GM18870 (cell line): ENCODE data around the gene HEG1.

Experiments used
- ATAC-seq: cut with Tn5 transposase; IDR thresholded peaks from one replicate; pipeline ENCODE4 v1.9.1; 2021; ENCODE audit warnings: moderate library complexity; ENCODE audit not compliant: unreplicated experiment

The HEG1 gene

DNA sequence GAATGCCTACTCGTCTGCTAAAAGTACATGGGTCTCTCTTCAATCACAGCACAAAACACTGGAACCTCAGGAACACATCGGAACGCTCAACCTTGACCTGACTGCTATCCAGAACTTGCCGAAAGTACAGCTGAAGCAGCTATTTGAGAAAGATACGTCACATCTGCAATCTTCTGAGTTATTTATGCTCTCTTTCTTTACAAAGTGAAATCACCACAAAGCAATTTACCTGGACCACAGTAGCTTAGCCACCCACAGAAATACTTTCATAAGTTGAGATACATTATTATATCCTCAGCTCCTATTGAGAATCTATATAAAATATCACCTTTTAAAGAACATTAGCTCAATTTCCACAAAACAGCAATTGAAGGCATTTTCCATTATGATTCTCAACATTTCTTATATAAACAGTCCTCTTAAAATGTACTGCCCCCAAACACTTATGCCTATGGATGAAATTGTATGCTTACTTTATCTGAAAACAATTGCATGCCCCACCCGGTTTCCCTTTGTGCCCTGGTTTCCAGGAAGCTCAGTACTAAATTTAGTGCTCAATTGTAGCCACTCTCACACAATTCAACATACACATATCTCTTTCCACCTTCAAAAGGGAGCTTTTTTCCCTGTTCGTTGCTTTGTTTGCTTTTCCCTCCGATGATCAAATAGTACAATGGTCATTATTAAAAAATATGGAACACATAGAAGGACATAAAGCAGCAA, 31.8 kb downstream of the HEG1 start:
- no peak for ATAC-seq

DNA sequence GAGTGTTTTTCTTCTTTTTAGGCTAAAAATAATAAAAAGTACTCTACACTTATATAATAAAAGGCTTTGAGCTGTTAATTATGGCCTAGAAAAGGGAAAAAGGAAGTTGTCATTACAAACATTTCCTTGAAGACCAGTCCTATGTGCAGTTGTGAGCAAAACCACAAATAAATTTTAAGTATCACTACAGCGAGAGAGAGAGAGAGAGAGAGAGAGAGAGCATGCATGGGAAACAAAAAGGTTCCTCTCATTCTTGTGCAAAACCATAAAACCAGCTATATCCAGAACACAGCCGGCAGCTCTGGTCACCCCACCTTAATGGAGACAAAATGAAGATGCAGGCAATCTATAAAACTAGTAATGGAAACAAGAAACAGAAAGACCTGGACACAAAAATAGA, 33.6 kb downstream of the HEG1 start:
- ATAC-seq: no peak

DNA sequence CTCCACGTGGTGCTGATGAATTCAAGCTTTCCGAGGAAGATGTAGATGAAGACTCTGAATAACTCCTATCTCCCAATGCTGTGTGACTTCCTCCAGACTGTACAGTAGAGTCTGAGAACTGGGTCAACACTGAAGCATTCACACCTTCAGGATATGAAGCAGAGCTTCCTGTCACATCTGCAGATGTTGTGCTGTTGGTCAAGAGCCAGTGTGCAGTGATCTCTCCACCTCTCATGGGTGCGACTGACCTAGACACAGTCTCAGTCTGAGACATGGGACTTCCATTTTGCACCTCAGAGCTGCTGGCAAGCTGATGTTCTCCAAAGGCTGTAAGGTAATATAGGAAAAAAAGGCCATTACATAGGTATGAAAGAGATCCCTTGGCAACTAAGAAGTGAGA, 36.5 kb downstream of the HEG1 start:
- no peak for ATAC-seq

DNA sequence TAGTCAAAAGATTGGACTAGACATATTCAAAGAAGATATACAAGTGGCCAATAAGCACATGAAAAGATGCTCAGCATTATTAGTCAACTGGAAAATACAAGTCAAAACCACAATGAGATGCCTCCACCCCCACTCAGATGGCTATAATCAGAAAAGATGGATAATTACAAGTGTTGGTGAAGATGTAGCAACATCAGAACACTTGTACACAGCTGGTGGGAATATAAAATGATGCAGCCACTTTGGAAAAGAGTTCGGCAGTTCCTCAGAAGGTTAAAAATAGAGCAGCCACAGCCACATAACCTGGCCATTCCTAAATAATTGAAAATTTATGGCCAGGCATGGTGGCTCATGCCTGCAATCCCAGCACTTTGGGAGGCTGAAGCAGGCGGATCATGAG, 38.4 kb downstream of the HEG1 start:
- ATAC-seq: no peak

DNA sequence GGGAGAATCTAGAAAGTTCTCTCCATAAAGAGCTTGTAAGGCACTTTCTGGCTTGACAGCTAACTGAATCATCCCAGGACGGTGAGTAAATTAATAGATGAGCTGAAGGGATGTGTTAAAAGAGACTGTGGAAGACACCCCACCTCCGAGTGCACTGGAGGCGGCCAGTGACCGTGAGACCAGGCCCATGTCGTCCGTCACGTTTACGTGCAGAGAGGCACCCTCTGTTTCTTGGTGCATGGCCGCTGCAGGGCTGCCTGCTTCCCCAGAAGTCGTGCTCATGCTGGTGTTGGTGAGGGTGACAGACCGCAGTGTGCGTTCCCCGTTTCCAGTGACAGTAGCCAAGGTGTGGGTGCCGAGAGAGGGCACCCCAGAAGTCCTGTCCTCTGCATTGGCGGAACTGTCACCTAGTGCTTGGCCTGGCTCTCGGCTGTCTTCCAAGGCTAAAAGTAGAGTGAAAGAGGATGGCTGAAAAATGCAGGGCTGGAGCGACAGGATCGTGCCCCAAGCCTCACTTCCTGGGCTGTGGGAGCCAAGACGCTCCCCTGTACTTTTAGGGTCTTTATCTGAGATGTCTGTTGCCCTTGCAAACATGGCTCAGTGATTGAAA, 41.1 kb downstream of the HEG1 start:
- no peak for ATAC-seq

DNA sequence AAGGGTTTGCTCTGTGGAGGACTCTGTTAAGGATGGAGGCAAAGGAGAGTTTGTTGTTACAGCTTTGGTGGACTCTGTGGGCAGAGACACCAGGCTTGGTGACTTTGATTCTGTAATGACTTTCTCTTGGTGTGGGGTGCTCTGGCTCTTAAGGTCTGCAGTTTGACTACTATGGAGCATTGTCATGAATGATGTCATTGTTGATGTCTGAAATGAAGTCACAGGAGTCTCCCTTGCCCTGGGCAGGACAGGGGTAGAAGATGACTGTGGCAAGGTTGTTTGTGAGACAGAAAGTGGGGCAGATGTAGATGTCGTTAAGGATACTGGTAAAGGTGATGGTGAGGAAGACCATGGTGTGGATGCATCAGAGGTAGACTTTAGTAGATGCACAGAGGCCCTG, 42.7 kb downstream of the HEG1 start:
- ATAC-seq: no peak

DNA sequence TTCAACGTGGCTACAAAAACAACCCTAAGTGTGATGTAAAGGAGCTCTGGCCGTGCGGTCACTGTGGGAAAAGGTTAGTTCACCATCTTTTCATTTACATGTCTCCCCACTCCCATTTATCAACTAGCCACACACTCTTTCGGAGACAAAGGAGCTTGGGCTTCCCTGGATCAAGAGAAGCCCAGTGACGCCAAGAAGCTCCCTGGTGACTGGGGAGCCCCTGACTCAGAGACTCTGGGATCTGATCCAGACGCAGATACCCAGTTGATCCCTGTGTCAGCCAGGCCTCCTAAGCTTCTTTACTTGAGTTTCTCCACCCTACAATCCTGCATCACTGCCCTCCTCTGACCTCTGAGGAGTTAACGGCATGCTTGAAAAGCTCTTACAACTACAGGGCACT, 43.9 kb downstream of the HEG1 start:
- ATAC-seq: no peak

DNA sequence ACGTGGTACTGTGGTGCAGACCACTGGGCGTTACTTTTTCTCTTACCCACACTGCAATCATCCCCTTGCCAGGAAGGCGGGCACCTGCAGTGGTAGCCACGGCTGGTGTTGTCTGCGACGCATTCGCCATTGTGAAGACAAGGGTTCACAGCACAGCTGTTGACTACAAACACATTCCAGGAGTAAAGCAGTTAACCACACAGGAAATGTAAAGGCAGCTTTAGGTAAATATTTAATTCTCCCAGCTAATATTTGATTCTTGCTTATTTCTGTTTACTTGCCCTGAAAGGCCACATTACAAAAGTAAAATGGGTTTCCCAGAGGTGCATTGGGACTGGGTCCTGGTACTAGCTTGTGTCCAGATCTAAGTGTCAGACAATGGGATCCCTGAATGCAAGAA, 45.4 kb downstream of the HEG1 start:
- no peak for ATAC-seq

DNA sequence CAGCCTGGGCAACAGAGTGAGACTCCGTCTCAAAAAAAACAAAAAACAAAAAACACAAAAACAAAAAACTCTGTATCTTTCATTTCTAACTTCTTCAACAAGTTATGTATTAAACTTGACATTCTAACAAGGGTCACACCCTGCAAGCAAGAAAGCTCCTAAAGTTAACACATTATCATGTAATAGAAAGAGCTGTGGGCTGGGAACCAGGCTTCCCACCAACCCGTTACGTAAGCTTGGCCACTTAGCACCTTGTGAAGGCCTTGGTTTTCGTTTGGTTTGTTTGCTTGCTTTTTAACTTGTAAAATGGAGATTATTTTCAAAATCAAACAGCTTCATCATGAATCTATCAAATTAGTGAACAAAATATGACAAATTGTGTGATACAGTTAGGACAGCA, 47.0 kb downstream of the HEG1 start:
- no peak for ATAC-seq

DNA sequence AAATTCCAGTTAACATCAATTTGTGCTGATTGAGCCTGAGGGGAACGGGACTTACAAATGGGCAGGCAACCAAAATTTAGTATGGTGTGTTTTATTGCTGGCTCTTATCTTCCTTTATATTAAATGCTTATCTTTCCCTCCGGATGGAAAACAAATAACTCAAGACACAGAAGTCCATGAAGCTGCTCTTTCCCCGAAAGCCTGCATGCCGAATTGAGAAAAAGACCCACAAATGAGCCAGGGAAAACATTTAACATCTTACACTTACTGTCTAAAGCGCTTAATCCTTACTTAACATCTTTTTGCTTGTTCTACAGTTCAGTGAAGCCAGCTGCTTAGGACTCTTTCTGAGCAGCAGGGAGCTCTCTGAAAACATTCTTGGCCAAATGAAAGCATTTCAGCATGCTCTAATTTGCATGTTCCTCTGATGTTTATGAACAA, 49.5 kb downstream of the HEG1 start:
- no peak for ATAC-seq

DNA sequence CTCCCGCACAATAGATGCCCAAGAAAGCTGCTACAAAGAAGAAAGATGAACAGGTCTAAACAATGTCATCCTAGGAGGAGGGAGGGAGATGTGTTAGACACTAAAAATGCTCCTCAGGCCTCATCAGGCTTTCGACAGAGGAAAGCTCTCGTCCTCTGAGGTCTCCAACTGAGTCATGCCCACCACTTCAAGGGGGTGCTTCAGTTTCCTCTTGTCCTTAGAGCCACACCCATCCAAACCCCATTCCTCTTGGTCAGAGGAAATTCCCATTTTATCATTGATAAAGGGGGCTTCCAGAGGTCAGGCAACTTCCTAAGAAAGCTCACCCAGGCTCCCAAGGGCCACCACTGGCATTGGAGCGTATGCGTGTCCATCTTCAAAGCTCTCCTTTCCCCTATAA, 50.1 kb downstream of the HEG1 start:
- ATAC-seq: no peak

DNA sequence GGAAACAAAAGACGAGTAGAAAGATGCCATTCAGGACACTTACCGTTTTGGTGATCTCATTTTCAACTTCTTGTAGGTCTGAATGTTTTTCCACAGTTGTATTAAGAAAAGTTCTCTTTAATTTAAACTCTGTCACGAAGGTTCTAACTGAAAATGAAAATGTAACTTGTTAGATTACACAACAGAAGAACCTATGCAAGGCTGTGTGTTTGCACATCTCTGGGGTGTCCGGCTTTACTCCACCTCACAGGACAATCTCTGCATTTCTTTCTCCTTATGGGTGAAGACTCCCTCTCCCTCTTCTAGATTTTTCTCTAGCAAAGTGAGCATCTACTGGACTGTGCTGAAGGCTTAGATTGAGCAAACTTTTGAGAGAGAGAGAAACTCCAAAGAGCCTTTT, 50.6 kb downstream of the HEG1 start:
- ATAC-seq: no peak

DNA sequence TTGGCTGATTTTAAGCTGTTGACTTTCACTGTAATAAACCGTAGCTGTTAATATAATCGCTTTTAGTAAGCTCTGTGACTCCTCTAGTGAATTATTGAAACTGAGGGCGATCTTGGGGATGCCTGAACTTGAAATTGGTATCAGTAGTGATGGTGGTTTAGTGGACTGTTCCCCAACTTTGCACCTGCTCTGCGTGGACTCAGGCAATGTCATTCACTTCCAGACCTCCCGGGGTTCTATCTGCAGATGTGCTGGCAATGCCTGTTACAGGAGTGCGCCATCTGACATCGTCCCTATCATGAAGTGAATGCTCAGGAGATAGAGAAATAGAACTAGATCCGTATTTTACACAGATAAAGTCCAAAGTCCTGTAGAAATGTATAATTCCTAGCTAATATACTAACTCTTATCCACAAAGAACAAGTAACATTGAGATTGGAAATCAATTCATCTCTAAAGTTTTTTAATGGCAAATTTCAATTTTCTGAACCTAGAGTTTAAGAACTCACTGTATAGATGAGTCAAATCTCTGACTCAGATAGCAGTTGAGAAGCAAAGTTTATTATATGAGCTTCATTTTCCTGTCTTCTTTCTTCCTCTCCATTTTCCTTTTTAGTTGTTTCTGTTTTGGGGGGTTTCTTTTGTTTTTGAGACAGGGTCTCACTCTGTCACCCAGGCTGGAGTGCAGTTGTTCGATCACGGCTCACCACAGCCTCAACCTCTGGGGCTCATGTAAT, 51.8 kb downstream of the HEG1 start:
- ATAC-seq: no peak

DNA sequence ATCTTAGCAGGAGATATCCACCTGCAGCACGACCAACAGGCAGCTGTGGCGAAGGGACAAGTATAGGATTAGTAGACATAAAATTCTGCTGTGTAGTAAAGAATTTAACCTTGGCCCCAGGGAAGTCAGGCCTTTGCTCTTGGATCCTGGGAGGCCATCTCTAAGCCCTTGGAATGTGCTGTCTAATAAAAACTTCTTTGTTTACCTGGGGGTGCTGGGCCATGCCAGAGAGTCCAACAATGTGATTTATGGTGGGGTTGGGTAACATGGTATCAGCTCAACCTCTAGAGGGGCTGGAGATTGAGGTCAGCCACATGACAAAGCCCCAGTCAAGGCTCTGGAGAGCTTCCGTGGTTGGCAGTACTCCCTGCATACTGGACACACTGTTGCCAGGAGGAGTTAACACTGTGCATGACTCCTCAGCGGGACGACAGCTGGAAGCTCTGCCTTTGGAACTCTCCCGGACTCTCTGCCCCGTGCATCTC, 52.4 kb downstream of the HEG1 start:
- no peak for ATAC-seq

DNA sequence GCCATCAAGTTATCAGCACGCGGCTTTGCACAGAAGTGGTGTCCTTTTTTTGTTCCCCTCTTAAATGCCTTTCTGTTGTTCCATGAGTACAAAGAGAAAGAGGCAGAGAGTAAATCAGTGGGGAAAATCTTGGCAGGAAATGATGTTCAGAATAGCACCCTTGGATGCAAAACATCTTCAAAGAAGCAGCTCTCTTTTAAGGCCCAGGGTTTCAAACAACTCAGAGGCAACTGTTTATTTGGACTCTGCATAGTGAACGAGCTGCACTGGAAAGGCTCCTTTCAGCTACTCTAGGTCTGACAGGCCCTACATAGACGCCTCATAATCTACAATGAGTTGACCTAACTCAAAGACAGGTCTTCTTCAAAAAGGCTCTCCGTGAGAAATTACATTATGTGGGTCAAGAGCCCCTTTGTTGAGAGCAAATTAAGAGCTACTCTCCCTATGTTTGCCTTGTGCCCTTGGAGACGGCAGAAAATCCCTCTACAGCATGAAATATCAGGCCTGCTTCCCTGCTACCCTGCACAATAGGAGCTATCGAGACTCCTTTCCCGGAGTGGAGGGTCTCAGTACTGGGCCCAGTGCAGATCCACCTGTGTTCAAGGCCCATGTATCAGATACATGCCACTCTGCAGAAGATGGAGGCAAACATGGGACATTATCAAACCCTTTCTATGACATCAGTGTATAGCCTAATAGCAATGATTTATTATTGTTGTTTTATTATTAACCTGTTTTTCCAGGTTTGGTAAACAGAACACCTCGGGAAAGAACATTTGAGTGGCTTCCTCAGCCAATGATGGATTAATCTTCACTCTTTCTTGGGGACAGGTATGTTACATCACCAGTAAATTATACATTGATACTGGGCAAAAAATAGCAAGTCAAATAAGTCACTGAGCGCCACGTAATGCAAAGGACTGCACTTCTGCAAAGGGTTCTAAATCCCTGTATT, 53.1 kb downstream of the HEG1 start:
- ATAC-seq: no peak

DNA sequence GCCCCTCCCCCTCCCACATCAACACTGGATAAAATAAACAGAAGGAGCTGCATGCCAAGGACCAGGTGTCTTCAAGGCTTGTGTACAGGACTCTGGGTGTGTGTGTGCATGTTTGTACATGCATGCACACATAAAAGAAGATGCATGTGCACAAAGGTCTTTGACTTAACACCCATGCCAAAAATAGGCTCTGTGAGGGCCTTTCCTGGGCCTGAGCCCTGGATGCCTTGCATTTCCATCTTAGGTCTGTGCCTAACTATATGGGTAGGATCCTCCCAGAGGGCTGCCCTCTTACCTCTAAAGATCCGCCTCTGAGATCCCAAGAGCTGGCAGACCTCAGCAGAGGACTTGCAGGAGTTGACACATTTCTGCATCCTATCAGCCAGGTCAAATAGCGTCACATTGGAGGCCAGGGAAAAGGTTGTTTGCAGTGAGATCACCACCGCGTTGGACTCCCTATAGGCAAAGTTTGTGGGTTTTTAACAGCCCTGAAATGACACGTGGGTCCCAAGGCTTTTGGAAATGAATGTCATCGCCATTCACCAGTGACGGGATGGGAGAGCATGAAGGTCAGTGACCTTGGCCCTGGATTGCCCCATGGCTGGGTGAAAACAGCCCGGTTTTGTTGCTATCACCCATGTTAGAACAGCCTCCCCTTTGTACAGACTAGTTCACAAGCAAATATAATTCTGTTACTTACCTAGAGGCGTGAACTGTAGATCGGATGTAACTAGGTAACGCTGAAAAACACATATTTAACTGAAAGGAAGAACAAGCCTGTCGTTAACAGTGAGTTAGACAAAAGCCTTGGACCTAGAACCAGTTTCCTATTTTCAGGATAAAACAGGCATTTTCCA, 54.0 kb downstream of the HEG1 start:
- ATAC-seq: no peak

DNA sequence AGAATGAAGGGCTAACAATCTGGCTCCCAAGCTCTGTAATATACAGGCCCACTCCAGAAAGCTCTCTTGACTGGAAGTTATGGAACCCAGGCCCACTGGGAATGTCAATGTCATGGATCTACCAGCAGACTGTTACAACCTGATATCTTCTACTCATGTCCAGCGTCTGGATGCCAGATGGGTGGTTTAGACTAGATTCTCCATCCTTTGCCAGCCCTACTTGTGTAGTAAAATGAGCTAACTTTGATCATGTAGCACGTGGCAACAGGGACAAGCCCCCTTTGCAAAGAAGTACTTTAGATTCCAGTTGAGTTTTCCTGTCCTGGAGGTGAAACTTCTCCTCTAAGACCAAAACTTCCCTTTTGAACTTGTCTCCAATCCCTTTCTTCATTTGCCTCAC, 55.1 kb downstream of the HEG1 start:
- ATAC-seq: no peak

DNA sequence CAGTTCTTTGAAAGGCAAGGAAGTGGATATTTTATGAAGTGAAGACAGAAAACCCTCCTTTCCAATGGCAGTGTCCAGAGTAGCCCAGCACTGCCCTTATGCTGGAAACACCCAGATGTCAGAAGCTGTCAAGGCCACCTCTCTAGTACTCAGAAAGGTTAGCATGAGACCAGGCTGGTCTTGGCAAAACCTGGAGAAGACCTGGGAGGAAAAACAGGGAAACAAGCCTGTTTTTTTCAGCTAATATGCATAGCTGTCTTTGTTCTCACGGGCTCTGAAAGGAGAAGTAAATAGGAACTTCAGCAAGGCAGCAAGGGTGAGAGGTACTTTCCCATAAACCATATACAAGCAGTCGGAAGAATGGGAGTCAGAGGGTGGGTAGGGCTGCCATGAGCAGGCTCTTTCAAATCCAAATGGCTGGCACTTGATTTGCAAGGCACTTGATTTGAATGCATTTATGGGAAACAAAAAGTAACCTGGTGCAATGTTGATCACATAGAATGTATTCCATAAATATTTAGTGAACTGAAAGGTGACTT, 55.8 kb downstream of the HEG1 start:
- ATAC-seq: no peak

DNA sequence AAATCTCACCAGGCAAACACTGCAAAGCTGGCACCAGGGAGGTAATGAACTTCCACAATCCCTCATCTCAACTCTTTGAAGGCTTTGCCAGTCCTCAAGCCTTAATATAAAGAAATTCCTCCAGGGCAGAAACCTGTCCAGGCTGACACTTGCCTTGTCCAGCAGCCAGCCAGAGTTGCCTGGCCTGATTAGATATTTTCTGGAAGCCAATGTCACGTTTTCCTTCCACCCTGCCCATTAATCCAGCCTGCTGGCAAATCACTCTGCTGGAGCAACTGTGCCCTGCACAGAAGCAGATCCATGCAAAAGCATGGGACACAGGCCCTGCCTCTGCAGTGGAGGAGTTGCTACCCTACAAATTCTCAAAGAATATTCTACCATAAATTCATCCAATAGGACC, 56.5 kb downstream of the HEG1 start:
- ATAC-seq: no peak

DNA sequence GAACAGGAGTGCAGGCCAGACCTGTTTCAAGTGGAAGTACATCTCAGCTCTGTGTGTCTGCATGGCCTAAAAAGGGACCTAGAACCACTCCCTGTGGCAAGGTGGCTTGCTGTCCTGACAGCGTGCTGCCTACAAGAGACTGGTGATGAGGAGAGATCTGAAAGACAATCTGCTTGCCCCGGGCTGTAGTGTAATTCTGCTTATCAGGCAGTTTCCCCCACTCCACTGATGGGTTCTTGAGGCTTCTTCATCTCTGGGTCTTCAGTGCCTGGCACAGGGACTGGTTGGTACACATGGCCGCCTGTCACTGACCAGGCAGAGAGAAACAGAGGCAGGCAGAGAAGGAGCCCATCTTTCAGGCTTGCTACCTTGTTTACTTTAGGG, 57.6 kb downstream of the HEG1 start:
- ATAC-seq: no peak
